Left lung (tissue), 10 donors: Measurements from ENCODE around the gene FUCA1. TPM values are rescaled to one million over a fixed set of nuclear protein-coding genes. Genes with fewer than 3 reads are reported as not detected.
"Not testable (repeated sequence)": the region's sequence is repeated elsewhere in the genome, so short reads cannot be mapped to it uniquely, and the experiment has no call there.

Experiments used
- ATAC-seq: fragments of 200-7000 bp; cut with Tn5 transposase; one replicate; pipeline ENCODE4 v1.9.1; 2020; ENCODE audit warnings: moderate library complexity
- DNase-seq, 4 donors: peaks; one replicate each; pipeline ENCODE4 v3.0.0-alpha.2; 2013 to 2020
- H3K27ac ChIP-seq, 2 donors: fragments of 200-600 bp; sonication (generic) in 1 of 2; one replicate each; pipeline versions ENCODE4 v1.5.0 to v1.8.0; 2020 to 2021
- H3K27me3 ChIP-seq, 2 donors: fragments of 200-600 bp; sonication (generic) in 1 of 2; one replicate each; pipeline versions ENCODE4 v1.5.0 to v1.8.0; 2020 to 2021
- H3K36me3 ChIP-seq, 2 donors: fragments of 200-600 bp; sonication (generic) in 1 of 2; one replicate each; pipeline versions ENCODE4 v1.5.0 to v1.8.0; 2020 to 2021
- H3K4me1 ChIP-seq, 2 donors: fragments of 200-600 bp; one replicate each; pipeline ENCODE4 v1.8.0; 2021
- H3K4me3 ChIP-seq, 2 donors: fragments of 200-600 bp; sonication (generic) in 1 of 2; one replicate each; pipeline versions ENCODE4 v1.5.0 to v1.8.0; 2020 to 2021; ENCODE audit warnings: mild to moderate bottlenecking in 1 of 2
- H3K9me3 ChIP-seq, 2 donors: fragments of 200-600 bp; sonication (generic) in 1 of 2; one replicate each; pipeline versions ENCODE4 v1.5.0 to v1.8.0; 2020 to 2021
- intact Hi-C, 2 donors: fragments of 100-400 bp; cut with DNase I; formaldehyde crosslinking; loops; one replicate each; pipeline versions ENCODE4 v1.11.2 to v1.14.2; 2022
- polyA plus RNA-seq, 6 donors: library from polyadenylated mRNA; unstranded; fragments of 120-200 nt; gene quantifications; one replicate each; pipeline ENCODE4 v1.2.1, GENCODE V29; 2013; ENCODE audit not compliant: insufficient read length in 6 of 6
- total RNA-seq, 2 donors: library from RNA; stranded (reverse); fragmentation: NEBNext Ultra II Directional; extraction: Animal tissue kit (Norgen Biotek cat#: 25700); gene quantifications; one replicate each; pipeline ENCODE4 v1.2.1, GENCODE V29; 2021
- TF ChIP-seq, protein P1 (sequence below), 2 donors: fragments of 200-600 bp; sonication (generic) in 1 of 2; IDR thresholded peaks; one replicate each; pipeline versions ENCODE4 v1.5.0 to v1.8.0; 2021; ENCODE audit warnings: antibody characterized with exemption in 2 of 2
- donor health status: DM: no; HTN: yes; CAD: no.
- donor health status: DM: no; HTN: no; CAD: no.

The FUCA1 gene
- total and polyA plus RNA-seq, 8 donors: 20.4 to 61.3 (median 25.3) TPM

- intact Hi-C loops: no loop called here
- H3K9me3 ChIP-seq: peaks cover 0 to 4% of the 10 kb centered on the region in 2 donors
- ATAC-seq (no peak), DNase-seq (no peak)
- peaks cover 0 to 6% of the 10 kb centered on the region in 2 donors for H3K4me1 ChIP-seq
- peaks cover 0 to 52% of the 10 kb centered on the region in 2 donors for H3K36me3 ChIP-seq
- TF ChIP-seq, protein P1, sequence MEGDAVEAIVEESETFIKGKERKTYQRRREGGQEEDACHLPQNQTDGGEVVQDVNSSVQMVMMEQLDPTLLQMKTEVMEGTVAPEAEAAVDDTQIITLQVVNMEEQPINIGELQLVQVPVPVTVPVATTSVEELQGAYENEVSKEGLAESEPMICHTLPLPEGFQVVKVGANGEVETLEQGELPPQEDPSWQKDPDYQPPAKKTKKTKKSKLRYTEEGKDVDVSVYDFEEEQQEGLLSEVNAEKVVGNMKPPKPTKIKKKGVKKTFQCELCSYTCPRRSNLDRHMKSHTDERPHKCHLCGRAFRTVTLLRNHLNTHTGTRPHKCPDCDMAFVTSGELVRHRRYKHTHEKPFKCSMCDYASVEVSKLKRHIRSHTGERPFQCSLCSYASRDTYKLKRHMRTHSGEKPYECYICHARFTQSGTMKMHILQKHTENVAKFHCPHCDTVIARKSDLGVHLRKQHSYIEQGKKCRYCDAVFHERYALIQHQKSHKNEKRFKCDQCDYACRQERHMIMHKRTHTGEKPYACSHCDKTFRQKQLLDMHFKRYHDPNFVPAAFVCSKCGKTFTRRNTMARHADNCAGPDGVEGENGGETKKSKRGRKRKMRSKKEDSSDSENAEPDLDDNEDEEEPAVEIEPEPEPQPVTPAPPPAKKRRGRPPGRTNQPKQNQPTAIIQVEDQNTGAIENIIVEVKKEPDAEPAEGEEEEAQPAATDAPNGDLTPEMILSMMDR (IDR thresholded peaks at IDR 0.05): no peak
- H3K4me3 ChIP-seq: no peak overlapping the region
- no peak overlapping the region for H3K27ac ChIP-seq
- no peaks in the 10 kb centered on the region for H3K27me3 ChIP-seq
These were observed 22.9 kb downstream of the FUCA1 start for GRCh38 chr1:23845163-23845562.

DNA sequence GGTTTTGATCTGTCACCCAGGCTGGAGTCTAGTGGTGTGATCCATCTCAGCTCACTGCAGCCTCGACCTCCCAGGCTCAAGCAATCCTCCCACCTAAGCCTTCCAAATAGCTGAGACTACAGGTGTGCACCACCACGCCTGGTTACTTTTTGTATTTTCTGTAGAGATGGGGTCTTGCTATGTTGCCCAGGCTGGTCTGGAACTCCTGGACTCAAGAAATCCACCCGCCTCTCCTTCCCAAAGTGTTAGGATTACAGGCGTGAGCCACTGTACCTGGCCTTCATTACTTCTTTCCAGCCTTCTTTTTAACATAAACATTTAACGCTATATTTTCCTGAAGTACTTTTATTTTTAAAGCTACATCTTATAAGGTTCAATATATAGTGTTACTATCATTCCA is 24.4 kb downstream of the FUCA1 start:
- Histone ChIP-seq H3K36me3 (peaks cover 0 to 42% of the 10 kb centered on the region in 2 donors), H3K4me3 (no peak overlapping the region), H3K27ac (no peak overlapping the region), H3K9me3 (peaks cover 0 to 4% of the 10 kb centered on the region in 2 donors), H3K4me1 (peaks cover 0 to 10% of the 10 kb centered on the region in 2 donors), H3K27me3 (no peaks in the 10 kb centered on the region)
- TF ChIP-seq, protein P1 (IDR thresholded peaks at IDR 0.05): no peak
- intact Hi-C loops: no loop called here
- DNase-seq (no peak), ATAC-seq (no peak)

- peak overlapping the region in 1 of 2 donors; percentile 22 for H3K4me3 ChIP-seq
- intact Hi-C loops: no loop called here
- H3K4me1 ChIP-seq: peaks cover 5 to 20% of the 10 kb centered on the region in 2 donors
- H3K36me3 ChIP-seq: no peaks in the 10 kb centered on the region
- TF ChIP-seq, protein P1 (IDR thresholded peaks at IDR 0.05): no peak
- H3K9me3 ChIP-seq: no peaks in the 10 kb centered on the region
- peak overlapping the region in 1 of 2 donors; percentile 63 for H3K27ac ChIP-seq
- no peaks in the 10 kb centered on the region for H3K27me3 ChIP-seq
- peak; percentile 100 for ATAC-seq
- DNase-seq: peak; percentile 50 to 94 (median 71)
These were observed 29.7 kb downstream of the FUCA1 start for GRCh38 chr1:23838401-23838866.

GRCh38 chr1:23837908-23838307 is 30.2 kb downstream of the FUCA1 start:
- H3K9me3 ChIP-seq: no peaks in the 10 kb centered on the region
- ATAC-seq (peak; percentile 27), DNase-seq (peak in 1 of 4 donors; percentile 3)
- no peak overlapping the region for H3K27ac ChIP-seq
- intact Hi-C loops: no loop called here
- TF ChIP-seq, protein P1 (IDR thresholded peaks at IDR 0.05): no peak
- peaks cover 5 to 20% of the 10 kb centered on the region in 2 donors for H3K4me1 ChIP-seq
- H3K4me3 ChIP-seq: peak overlapping the region in 1 of 2 donors; percentile 22
- H3K27me3 ChIP-seq: no peaks in the 10 kb centered on the region
- no peaks in the 10 kb centered on the region for H3K36me3 ChIP-seq

DNA sequence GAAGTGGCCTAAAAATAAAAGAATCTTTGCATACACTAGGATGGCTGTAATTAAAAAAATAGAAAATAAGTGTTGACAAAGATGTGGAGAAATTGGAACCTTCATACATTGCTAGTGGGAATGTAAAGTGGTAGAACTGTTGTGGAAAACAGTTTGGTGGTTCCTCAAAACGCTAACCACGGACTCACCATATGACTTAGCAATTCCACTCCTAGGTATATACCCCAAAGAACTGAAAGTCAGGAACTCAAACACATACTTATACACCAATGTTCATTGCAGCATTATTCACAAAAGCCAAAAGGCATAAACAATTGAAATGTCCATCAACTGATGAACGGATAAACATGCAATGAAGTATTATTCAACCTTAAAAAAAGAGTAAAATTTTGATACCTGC is 32.1 kb downstream of the FUCA1 start:
- Histone ChIP-seq H3K4me1 (peaks cover 5 to 19% of the 10 kb centered on the region in 2 donors), H3K9me3 (no peaks in the 10 kb centered on the region), H3K27me3 (no peaks in the 10 kb centered on the region), H3K27ac (no peak overlapping the region), H3K4me3 (no peak overlapping the region), H3K36me3 (no peaks in the 10 kb centered on the region)
- intact Hi-C loops: no loop called here
- DNase-seq (no peak), ATAC-seq (no peak)
- TF ChIP-seq, protein P1 (IDR thresholded peaks at IDR 0.05): no peak

DNA sequence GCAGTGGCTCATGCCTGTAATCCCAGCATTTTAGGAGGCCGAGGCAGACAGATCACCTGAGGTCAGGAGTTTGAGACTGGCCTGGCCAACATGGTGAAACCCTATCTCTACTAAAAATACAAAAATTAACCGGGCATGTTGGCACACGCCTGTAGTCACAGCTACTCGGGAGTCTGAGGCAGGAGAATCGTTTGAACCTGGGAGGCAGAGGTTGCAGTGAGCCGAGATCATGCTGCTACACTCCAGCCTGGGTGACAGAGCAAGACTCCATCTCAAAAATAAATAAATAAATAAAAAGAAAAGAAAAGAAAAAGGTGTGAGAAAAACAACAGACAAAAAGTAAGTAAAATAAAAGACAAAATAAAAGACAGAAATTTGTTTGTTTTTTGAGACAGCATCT is 33.9 kb downstream of the FUCA1 start:
- intact Hi-C loops, H3K36me3 ChIP-seq, H3K27me3 ChIP-seq, DNase-seq, H3K9me3 ChIP-seq, H3K27ac ChIP-seq, H3K4me3 ChIP-seq, ATAC-seq: not testable (repeated sequence)
- peaks cover 5 to 14% of the 10 kb centered on the region in 2 donors for H3K4me1 ChIP-seq
